OCI-LY3 (cell line): Measurements from ENCODE around the gene MAMLD1.

Source experiments
- CTCF ChIP-seq: fragments of 200-600, 300-600 bp; sonication (generic); IDR thresholded peaks from 2 replicates; pipeline ENCODE4 v1.5.1; 2014; ENCODE audit warnings: antibody characterized with exemption, low read length, low read depth
- EZH2phosphoT487 ChIP-seq: fragments of 200-600 bp; shearing (Covaris generic); IDR thresholded peaks from 2 replicates; pipeline ENCODE4 v1.6.1; 2018; ENCODE audit warnings: antibody characterized with exemption, mixed run types, low read depth

GRCh38 chrX:150548251-150548650 is 185.1 kb downstream of the MAMLD1 start:
- TF ChIP-seq CTCF = no peak
- TF ChIP-seq EZH2phosphoT487 = no peak
